ENCODE results near the gene GFOD1.
"Not testable (repeated sequence)": the region's sequence is repeated elsewhere in the genome, so short reads cannot be mapped to it uniquely, and the experiment has no call there.

Gene GFOD1

GRCh38 chr6:13445005-13445743, 42.2 kb downstream of the GFOD1 start:
- Histone ChIP-seq H3K36me3 (ENCODE audit: insufficient read depth, low read length) (no peaks in the 10 kb centered on the region), H3K4me2 (ENCODE audit: low read length) (no peak overlapping the region), H3K9me3 (replicated peaks; ENCODE audit: low read length) (no peaks in the 10 kb centered on the region), H3K4me1 (ENCODE audit: control insufficient read depth, insufficient read depth, low read length) (no peaks in the 10 kb centered on the region), H3K27me3 (ENCODE audit: control insufficient read depth, insufficient read depth, low read length) (no peaks in the 10 kb centered on the region), H3K9ac (ENCODE audit: low read depth, low read length) (no peak overlapping the region), H3K4me3 (ENCODE audit: low read length) (no peak overlapping the region)

- no peaks in the 10 kb centered on the region for H3K36me3 ChIP-seq (ENCODE audit: insufficient read depth, low read length)
- no peaks in the 10 kb centered on the region for H3K4me1 ChIP-seq (ENCODE audit: control insufficient read depth, insufficient read depth, low read length)
These were observed 42.8 kb downstream of the GFOD1 start for GRCh38 chr6:13444604-13445003.

GRCh38 chr6:13443978-13444377, 43.4 kb downstream of the GFOD1 start:
- not testable (repeated sequence) for H3K9ac ChIP-seq (ENCODE audit: low read depth, low read length); H3K27me3 ChIP-seq (ENCODE audit: control insufficient read depth, insufficient read depth, low read length); H3K4me3 ChIP-seq (ENCODE audit: low read length); H3K36me3 ChIP-seq (ENCODE audit: insufficient read depth, low read length); H3K4me2 ChIP-seq (ENCODE audit: low read length); H3K9me3 ChIP-seq (replicated peaks; ENCODE audit: low read length); H3K4me1 ChIP-seq (ENCODE audit: control insufficient read depth, insufficient read depth, low read length)

More at GRCh38 chr6:13444604-13445003, 42.8 kb downstream of the GFOD1 start:
- Histone ChIP-seq H3K9me3 (replicated peaks; ENCODE audit: low read length) (no peaks in the 10 kb centered on the region), H3K4me2 (ENCODE audit: low read length) (no peak overlapping the region), H3K9ac (ENCODE audit: low read depth, low read length) (no peak overlapping the region), H3K4me3 (ENCODE audit: low read length) (no peak overlapping the region), H3K27me3 (ENCODE audit: control insufficient read depth, insufficient read depth, low read length) (no peaks in the 10 kb centered on the region)

- Histone ChIP-seq H3K36me3 (ENCODE audit: insufficient read depth, low read length) (no peaks in the 10 kb centered on the region), H3K4me3 (ENCODE audit: low read length) (no peak overlapping the region), H3K4me2 (ENCODE audit: low read length) (no peak overlapping the region), H3K9me3 (replicated peaks; ENCODE audit: low read length) (no peaks in the 10 kb centered on the region), H3K9ac (ENCODE audit: low read depth, low read length) (no peak overlapping the region), H3K4me1 (ENCODE audit: control insufficient read depth, insufficient read depth, low read length) (no peaks in the 10 kb centered on the region), H3K27me3 (ENCODE audit: control insufficient read depth, insufficient read depth, low read length) (no peaks in the 10 kb centered on the region)
These were observed 45.6 kb downstream of the GFOD1 start for GRCh38 chr6:13441778-13442177.

- Histone ChIP-seq H3K4me1 (ENCODE audit: control insufficient read depth, insufficient read depth, low read length) (no peaks in the 10 kb centered on the region), H3K9me3 (replicated peaks; ENCODE audit: low read length) (no peaks in the 10 kb centered on the region), H3K4me3 (ENCODE audit: low read length) (no peak overlapping the region), H3K27me3 (ENCODE audit: control insufficient read depth, insufficient read depth, low read length) (no peaks in the 10 kb centered on the region), H3K36me3 (ENCODE audit: insufficient read depth, low read length) (no peaks in the 10 kb centered on the region), H3K4me2 (ENCODE audit: low read length) (no peak overlapping the region), H3K9ac (ENCODE audit: low read depth, low read length) (no peak overlapping the region)
These were observed 47.8 kb downstream of the GFOD1 start for GRCh38 chr6:13439644-13440043.

GRCh38 chr6:13438126-13438525, 49.3 kb downstream of the GFOD1 start:
- H3K4me2 ChIP-seq (ENCODE audit: low read length) = no peak overlapping the region
- H3K9me3 ChIP-seq (replicated peaks; ENCODE audit: low read length) = no peaks in the 10 kb centered on the region
- H3K4me3 ChIP-seq (ENCODE audit: low read length) = no peak overlapping the region
- no peak overlapping the region for H3K9ac ChIP-seq (ENCODE audit: low read depth, low read length)
- no peaks in the 10 kb centered on the region for H3K36me3 ChIP-seq (ENCODE audit: insufficient read depth, low read length)
- H3K4me1 ChIP-seq (ENCODE audit: control insufficient read depth, insufficient read depth, low read length) = no peaks in the 10 kb centered on the region
- H3K27me3 ChIP-seq (ENCODE audit: control insufficient read depth, insufficient read depth, low read length) = no peaks in the 10 kb centered on the region

- H3K4me2 ChIP-seq (ENCODE audit: low read length) = no peak overlapping the region
- H3K9ac ChIP-seq (ENCODE audit: low read depth, low read length) = no peak overlapping the region
- H3K4me1 ChIP-seq (ENCODE audit: control insufficient read depth, insufficient read depth, low read length) = no peaks in the 10 kb centered on the region
- H3K9me3 ChIP-seq (replicated peaks; ENCODE audit: low read length) = no peaks in the 10 kb centered on the region
- H3K4me3 ChIP-seq (ENCODE audit: low read length) = no peak overlapping the region
- no peaks in the 10 kb centered on the region for H3K27me3 ChIP-seq (ENCODE audit: control insufficient read depth, insufficient read depth, low read length)
- H3K36me3 ChIP-seq (ENCODE audit: insufficient read depth, low read length) = no peaks in the 10 kb centered on the region
These were observed 50.0 kb downstream of the GFOD1 start for GRCh38 chr6:13437218-13437996.

GRCh38 chr6:13436399-13437217, 50.8 kb downstream of the GFOD1 start:
- Histone ChIP-seq H3K4me2 (ENCODE audit: low read length) (no peak overlapping the region), H3K9ac (ENCODE audit: low read depth, low read length) (no peak overlapping the region), H3K4me1 (ENCODE audit: control insufficient read depth, insufficient read depth, low read length) (peaks cover 3% of the 10 kb centered on the region), H3K9me3 (replicated peaks; ENCODE audit: low read length) (no peaks in the 10 kb centered on the region), H3K4me3 (ENCODE audit: low read length) (no peak overlapping the region), H3K27me3 (ENCODE audit: control insufficient read depth, insufficient read depth, low read length) (no peaks in the 10 kb centered on the region), H3K36me3 (ENCODE audit: insufficient read depth, low read length) (no peaks in the 10 kb centered on the region)

GRCh38 chr6:13435477-13436246, 51.7 kb downstream of the GFOD1 start:
- Histone ChIP-seq H3K4me3 (ENCODE audit: low read length) (no peak overlapping the region), H3K4me1 (ENCODE audit: control insufficient read depth, insufficient read depth, low read length) (peaks cover 5% of the 10 kb centered on the region), H3K9me3 (replicated peaks; ENCODE audit: low read length) (no peaks in the 10 kb centered on the region), H3K9ac (ENCODE audit: low read depth, low read length) (no peak overlapping the region), H3K27me3 (ENCODE audit: control insufficient read depth, insufficient read depth, low read length) (no peaks in the 10 kb centered on the region), H3K4me2 (ENCODE audit: low read length) (no peak overlapping the region), H3K36me3 (ENCODE audit: insufficient read depth, low read length) (no peaks in the 10 kb centered on the region)

- H3K27me3 ChIP-seq (ENCODE audit: control insufficient read depth, insufficient read depth, low read length) = no peaks in the 10 kb centered on the region
- no peak overlapping the region for H3K9ac ChIP-seq (ENCODE audit: low read depth, low read length)
- H3K36me3 ChIP-seq (ENCODE audit: insufficient read depth, low read length) = no peaks in the 10 kb centered on the region
- H3K9me3 ChIP-seq (replicated peaks; ENCODE audit: low read length) = no peaks in the 10 kb centered on the region
- H3K4me1 ChIP-seq (ENCODE audit: control insufficient read depth, insufficient read depth, low read length) = peaks cover 5% of the 10 kb centered on the region
- no peak overlapping the region for H3K4me3 ChIP-seq (ENCODE audit: low read length)
- no peak overlapping the region for H3K4me2 ChIP-seq (ENCODE audit: low read length)
These were observed 52.6 kb downstream of the GFOD1 start for GRCh38 chr6:13434777-13435176.

All from skeletal muscle satellite cell (primary cell).